ENCODE results near the gene EME2. TPM values are rescaled to one million over a fixed set of nuclear protein-coding genes. Genes with fewer than 3 reads are reported as not detected.

Gene EME2
- total RNA-seq, 1 donor from 2014 or later = 15.5 TPM

DNA sequence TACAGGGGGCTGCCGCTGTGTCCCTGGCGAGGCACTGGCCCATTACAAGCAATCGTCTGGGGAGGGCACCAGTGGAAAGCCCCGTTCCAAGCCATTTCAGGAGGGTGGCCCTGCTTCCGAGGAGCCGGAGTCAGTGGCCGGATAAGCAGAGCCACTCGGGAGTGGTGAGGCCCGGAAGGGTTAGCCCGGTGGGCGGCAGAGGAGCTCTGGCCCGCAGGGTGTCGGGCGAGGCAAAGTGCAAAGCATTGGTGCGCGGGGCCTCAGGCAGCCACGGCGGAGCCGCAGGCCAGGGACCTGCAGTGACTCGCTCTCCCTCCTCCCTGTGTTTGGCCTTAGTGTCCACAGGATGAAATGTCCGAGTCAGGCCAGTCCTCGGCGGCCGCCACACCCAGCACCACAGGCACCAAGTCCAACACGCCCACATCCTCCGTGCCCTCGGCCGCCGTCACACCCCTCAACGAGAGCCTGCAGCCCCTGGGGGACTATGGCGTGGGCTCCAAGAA, 25.9 kb upstream of the EME2 start:
- TF ChIP-seq, protein P1, sequence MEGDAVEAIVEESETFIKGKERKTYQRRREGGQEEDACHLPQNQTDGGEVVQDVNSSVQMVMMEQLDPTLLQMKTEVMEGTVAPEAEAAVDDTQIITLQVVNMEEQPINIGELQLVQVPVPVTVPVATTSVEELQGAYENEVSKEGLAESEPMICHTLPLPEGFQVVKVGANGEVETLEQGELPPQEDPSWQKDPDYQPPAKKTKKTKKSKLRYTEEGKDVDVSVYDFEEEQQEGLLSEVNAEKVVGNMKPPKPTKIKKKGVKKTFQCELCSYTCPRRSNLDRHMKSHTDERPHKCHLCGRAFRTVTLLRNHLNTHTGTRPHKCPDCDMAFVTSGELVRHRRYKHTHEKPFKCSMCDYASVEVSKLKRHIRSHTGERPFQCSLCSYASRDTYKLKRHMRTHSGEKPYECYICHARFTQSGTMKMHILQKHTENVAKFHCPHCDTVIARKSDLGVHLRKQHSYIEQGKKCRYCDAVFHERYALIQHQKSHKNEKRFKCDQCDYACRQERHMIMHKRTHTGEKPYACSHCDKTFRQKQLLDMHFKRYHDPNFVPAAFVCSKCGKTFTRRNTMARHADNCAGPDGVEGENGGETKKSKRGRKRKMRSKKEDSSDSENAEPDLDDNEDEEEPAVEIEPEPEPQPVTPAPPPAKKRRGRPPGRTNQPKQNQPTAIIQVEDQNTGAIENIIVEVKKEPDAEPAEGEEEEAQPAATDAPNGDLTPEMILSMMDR (IDR thresholded peaks at IDR 0.05) = no peak
- Histone ChIP-seq H3K4me3 (no peak overlapping the region), H3K4me1 (no peaks in the 10 kb centered on the region), H3K36me3 (peaks cover 92% of the 10 kb centered on the region), H3K9me3 (no peaks in the 10 kb centered on the region), H3K27ac (no peak overlapping the region), H3K27me3 (ENCODE audit: low read depth) (no peaks in the 10 kb centered on the region)
- no peak for DNase-seq
- intact Hi-C loops (cut with DNase I) = no loop called here
- ATAC-seq = no peak

DNA sequence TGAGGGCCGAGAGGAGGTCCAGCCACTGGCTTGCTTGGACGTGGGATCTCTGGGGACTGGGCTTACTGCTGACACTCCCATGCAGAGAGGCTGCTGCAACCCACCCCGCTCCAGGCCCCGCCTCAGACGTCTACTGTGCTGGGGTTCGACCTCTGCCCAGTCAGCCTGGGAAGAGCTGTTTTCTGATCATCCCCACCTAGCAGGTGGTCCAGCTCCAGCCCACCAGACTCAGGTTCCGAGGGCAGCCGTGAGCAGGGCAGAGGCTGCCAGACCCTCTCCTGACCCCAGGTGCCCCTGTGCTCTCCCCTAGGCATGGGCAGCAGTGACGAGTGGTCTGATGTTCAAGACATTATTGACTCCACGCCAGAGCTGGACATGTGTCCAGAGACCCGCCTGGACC, 24.7 kb upstream of the EME2 start:
- no peak for DNase-seq
- no peaks in the 10 kb centered on the region for H3K4me1 ChIP-seq
- no peaks in the 10 kb centered on the region for H3K9me3 ChIP-seq
- H3K36me3 ChIP-seq = peaks cover 98% of the 10 kb centered on the region
- H3K27me3 ChIP-seq (ENCODE audit: low read depth) = no peaks in the 10 kb centered on the region
- H3K27ac ChIP-seq = no peak overlapping the region
- ATAC-seq = no peak
- H3K4me3 ChIP-seq = no peak overlapping the region
- intact Hi-C loops (cut with DNase I) = no loop called here
- TF ChIP-seq, protein P1 (IDR thresholded peaks at IDR 0.05) = no peak

DNA sequence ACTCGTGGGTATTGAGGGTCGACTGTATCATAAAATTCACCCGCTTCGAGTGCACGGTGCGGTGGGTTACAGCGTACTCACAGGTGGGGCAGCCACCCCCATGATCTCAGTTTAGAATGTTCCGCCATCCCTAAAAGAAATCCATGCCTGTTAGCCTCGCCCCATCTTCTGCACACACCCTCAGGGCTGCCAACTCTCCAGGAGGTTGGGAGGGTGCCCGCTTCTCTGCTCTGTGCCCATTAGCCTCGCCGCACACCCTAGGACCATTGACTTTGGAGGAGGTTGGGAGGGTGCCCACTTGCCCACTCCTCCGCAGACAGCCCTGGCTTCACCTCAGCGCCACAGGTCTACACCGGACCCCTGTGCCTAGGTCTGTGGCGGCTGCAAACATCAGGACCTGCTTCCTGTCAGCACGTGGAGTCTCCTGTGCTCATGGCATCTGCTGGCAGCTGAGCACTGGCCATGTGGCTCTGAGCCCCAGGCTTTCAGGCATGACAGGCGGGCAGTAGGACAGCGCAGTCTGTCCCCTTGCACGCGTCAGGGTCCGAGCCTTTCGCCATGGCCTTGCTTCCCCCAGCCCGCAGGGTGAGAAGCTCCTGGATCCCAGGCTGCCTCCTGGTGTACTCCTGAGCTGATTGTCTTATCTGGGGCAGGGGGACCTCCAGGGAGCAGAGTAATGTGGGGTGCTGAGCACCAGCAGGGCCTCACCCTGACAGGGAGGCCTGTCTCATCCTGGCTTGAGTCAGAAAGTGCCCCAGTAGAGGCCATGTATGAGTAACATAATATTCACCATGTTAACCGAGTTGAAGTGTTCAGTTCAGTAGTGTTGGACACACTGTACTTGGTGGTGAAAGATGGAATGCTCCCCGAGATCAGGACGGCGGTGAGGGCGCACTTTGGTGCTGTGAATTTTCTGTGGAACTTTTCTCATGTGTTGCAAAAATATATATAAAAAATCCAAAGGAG, 23.2 kb upstream of the EME2 start:
- Histone ChIP-seq H3K36me3 (peaks cover 94% of the 10 kb centered on the region), H3K9me3 (no peaks in the 10 kb centered on the region), H3K27ac (no peak overlapping the region), H3K4me3 (no peak overlapping the region), H3K4me1 (no peaks in the 10 kb centered on the region), H3K27me3 (ENCODE audit: low read depth) (no peaks in the 10 kb centered on the region)
- intact Hi-C loops (cut with DNase I) = no loop called here
- TF ChIP-seq, protein P1 (IDR thresholded peaks at IDR 0.05) = no peak
- peak in 1 of 2 donors; percentile 6 for ATAC-seq
- no peak for DNase-seq

- Histone ChIP-seq H3K4me1 (no peaks in the 10 kb centered on the region), H3K9me3 (no peaks in the 10 kb centered on the region), H3K27me3 (ENCODE audit: low read depth) (no peaks in the 10 kb centered on the region), H3K27ac (no peak overlapping the region), H3K4me3 (no peak overlapping the region), H3K36me3 (peaks cover 80% of the 10 kb centered on the region)
- intact Hi-C loops (cut with DNase I) = no loop called here
- ATAC-seq = no peak
- TF ChIP-seq, protein P1 (IDR thresholded peaks at IDR 0.05) = no peak
- no peak for DNase-seq
Observed at GRCh38 chr16:1751946-1752345, 20.7 kb upstream of the EME2 start.

GRCh38 chr16:1752853-1753252, 19.8 kb upstream of the EME2 start:
- H3K4me3 ChIP-seq = no peak overlapping the region
- intact Hi-C loops (cut with DNase I) = no loop called here
- H3K27me3 ChIP-seq (ENCODE audit: low read depth) = no peaks in the 10 kb centered on the region
- TF ChIP-seq, protein P1 (IDR thresholded peaks at IDR 0.05) = no peak
- peaks cover 78% of the 10 kb centered on the region for H3K36me3 ChIP-seq
- H3K27ac ChIP-seq = no peak overlapping the region
- no peak for DNase-seq
- H3K4me1 ChIP-seq = no peaks in the 10 kb centered on the region
- ATAC-seq = no peak
- H3K9me3 ChIP-seq = no peaks in the 10 kb centered on the region
